PC-3 (cell line): ENCODE results near the gene SRSF10. TPM values are rescaled to one million over a fixed set of nuclear protein-coding genes. Genes with fewer than 3 reads are reported as not detected.

Experiments
- ATAC-seq: fragments of 200-7000 bp; cut with Tn5 transposase; 2 replicates; pipeline ENCODE4 v1.9.1; 2020; ENCODE audit warnings: mild to moderate bottlenecking, moderate library complexity
- BruUV-seq: library from RNA; stranded (reverse); fragments of 400-500 nt; replicated peaks from 2 replicates; lab custom pipeline; 2021; lab: Mats Ljungman, UMichigan
- CTCF ChIA-PET: fragments of 300-600 bp; sonication (Branson Sonifier 250); formaldehyde crosslinking; loops from one replicate; lab custom pipeline; 2022; ENCODE audit warnings: antibody characterized with exemption; lab: Charles Lee
- POLR2A ChIA-PET: fragments of 300-600 bp; sonication (Branson Sonifier 250); formaldehyde crosslinking; loops from one replicate; lab custom pipeline; 2022; ENCODE audit warnings: antibody characterized with exemption; ENCODE audit not compliant: unreplicated experiment; lab: Charles Lee
- DNase-seq: peaks from one replicate; pipeline ENCODE4 v3.0.0-alpha.2; 2015
- H2AFZ ChIP-seq: fragments of 300-600 bp; sonication (generic); 2 replicates; pipeline ENCODE4 v1.6.0; 2016; ENCODE audit warnings: antibody characterized with exemption, low read length
- H3F3A ChIP-seq: fragments of 300-600 bp; sonication (generic); one replicate; pipeline ENCODE4 v1.6.0; 2017; ENCODE audit warnings: antibody characterized with exemption, low read length, control low read depth, mild to moderate bottlenecking; ENCODE audit not compliant: unreplicated experiment
- H3K27ac ChIP-seq: fragments of 300-600 bp; sonication (generic); 2 replicates; pipeline ENCODE4 v1.5.1; 2016; ENCODE audit warnings: mild to moderate bottlenecking, low read length
- H3K27me3 ChIP-seq: fragments of 300-600 bp; sonication (generic); 2 replicates; pipeline ENCODE4 v1.6.1; 2016; ENCODE audit warnings: low read length, mixed read lengths
- H3K36me3 ChIP-seq: fragments of 300-600 bp; sonication (generic); 2 replicates; pipeline ENCODE4 v1.6.1; 2016; ENCODE audit warnings: low read depth, mixed run types, low read length, mixed read lengths
- H3K4me1 ChIP-seq: fragments of 300-600 bp; sonication (generic); 2 replicates; pipeline ENCODE4 v1.5.1; 2016; ENCODE audit warnings: low read length; ENCODE audit not compliant: insufficient read depth
- H3K4me2 ChIP-seq: fragments of 300-600 bp; sonication (generic); 2 replicates; pipeline ENCODE4 v1.6.0; 2016; ENCODE audit warnings: low read length
- H3K4me3 ChIP-seq: fragments of 300-600 bp; sonication (generic); 2 replicates; pipeline ENCODE4 v1.5.1; 2016; ENCODE audit warnings: mild to moderate bottlenecking, low read length, mixed read lengths
- H3K79me2 ChIP-seq: fragments of 300-600 bp; sonication (generic); 2 replicates; pipeline ENCODE4 v1.6.1; 2017; ENCODE audit warnings: low read length, mixed read lengths
- H3K9ac ChIP-seq: fragments of 300-600 bp; sonication (generic); 2 replicates; pipeline ENCODE4 v1.6.0; 2016; ENCODE audit warnings: mild to moderate bottlenecking, low read length
- H3K9me2 ChIP-seq: fragments of 300-600 bp; sonication (generic); replicated peaks from 2 replicates; pipeline ENCODE4 v1.6.1; 2016; ENCODE audit warnings: mixed run types, low read length, mixed read lengths
- H3K9me3 ChIP-seq: fragments of 300-600 bp; sonication (generic); 2 replicates; pipeline ENCODE4 v1.6.1; 2016; ENCODE audit warnings: low read length, mixed read lengths
- H4K20me1 ChIP-seq: fragments of 300-600 bp; sonication (generic); 2 replicates; pipeline ENCODE4 v1.6.1; 2016; ENCODE audit warnings: low read length, mixed read lengths
- CTCF ChIP-seq: fragments of 300-600 bp; sonication (generic); conservative IDR thresholded peaks from 2 replicates; pipeline ENCODE4 v1.5.1; 2017; ENCODE audit warnings: antibody characterized with exemption, low read depth, mild to moderate bottlenecking, low read length
- EZH2 ChIP-seq: fragments of 300-600 bp; sonication (generic); IDR thresholded peaks from one replicate; pipeline ENCODE4 v1.6.1; 2017; ENCODE audit warnings: antibody characterized with exemption, mild to moderate bottlenecking, low read length; ENCODE audit not compliant: unreplicated experiment
- EZH2phosphoT487 ChIP-seq: fragments of 300-600 bp; sonication (generic); IDR thresholded peaks from 2 replicates; pipeline ENCODE4 v1.6.1; 2018; ENCODE audit warnings: mild to moderate bottlenecking, antibody characterized with exemption, low read length, borderline replicate concordance
- intact Hi-C: fragments of 100-400 bp; cut with micrococcal nuclease; formaldehyde crosslinking; loops from 2 replicates; pipeline ENCODE4 v1.9.0; 2023
- total RNA-seq: library from RNA; depleted of rRNA; stranded (reverse); fragments of >200 nt; gene quantifications from 2 replicates; pipeline ENCODE4 v1.2.3, GENCODE V29; 2014

The SRSF10 gene
- total RNA-seq, 1 experiment from 2014 or later = 109 TPM

DNA sequence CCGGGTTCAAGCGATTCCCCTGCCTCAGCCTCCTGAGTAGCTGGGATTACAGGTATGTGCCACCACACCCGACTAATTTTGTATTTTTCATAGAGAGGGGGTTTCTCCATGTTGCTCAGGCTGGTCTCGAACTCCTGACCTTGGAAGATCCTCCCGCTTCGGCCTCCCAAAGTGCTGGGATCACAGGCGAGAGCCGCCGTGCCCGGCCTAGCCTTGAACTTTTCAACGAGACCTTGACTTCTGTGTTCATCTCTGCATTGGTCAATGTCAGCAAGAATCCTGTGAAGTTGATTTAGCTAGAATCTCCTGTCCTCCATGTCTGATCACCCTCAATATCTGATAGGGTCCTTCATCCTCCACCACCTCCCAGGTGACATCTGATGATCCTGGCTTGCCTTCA, 55.5 kb downstream of the SRSF10 start:
- no peaks in the 10 kb centered on the region for H3F3A ChIP-seq

DNA sequence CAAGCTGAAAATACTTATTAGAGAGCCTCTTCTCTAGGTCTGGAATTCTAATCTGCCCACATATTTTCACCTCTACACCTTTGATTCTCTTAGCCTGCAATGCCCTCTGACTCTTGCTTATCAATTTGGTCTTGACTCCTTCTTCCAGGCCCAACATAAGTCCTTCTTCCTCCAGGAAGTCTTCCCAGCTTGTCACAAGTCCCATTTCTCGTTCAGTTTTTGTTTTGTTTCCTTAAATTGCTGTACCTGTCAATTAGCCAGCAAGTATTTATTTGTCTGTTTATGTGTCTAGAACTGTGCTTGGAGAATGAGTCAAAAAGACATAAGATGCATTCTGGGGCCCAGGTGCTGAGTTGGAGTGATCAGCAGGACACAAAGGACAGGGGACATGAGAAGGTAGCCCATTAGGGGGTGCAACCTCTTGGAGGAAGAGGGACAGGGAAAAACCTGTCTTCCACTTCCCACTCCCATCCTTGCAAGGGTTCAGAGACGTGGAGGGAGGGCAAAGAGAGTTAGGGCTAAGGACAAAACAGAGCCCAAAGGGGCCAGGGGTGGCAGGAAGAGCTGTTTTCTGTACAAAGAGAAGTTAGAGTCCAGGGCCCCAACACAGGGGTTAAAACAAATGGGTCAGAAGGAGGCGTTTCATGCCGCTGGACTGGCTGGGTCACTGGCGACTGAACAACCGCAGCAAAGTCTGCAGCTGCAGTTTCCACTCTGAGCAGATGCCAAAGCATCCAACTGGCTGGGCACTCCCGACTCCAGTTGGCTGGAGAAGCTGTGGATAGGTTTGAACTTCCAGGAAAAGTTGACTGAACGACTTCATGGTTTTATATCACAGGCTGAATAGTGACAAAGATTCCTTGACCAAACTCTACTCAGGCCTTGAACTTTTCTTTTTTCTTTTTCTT, 56.3 kb downstream of the SRSF10 start:
- H4K20me1 ChIP-seq = no peaks in the 10 kb centered on the region
- no peak overlapping the region for H3K4me2 ChIP-seq
- no peak overlapping the region for H2AFZ ChIP-seq
- ATAC-seq = no peak
- H3K9ac ChIP-seq = no peak overlapping the region
- H3K9me3 ChIP-seq = no peaks in the 10 kb centered on the region
- DNase-seq = no peak
- H3K9me2 ChIP-seq = no peaks in the 10 kb centered on the region
- no peaks in the 10 kb centered on the region for H3K27me3 ChIP-seq
- POLR2A ChIA-PET = interaction anchor here (0.7 kb wide), 1 partner anchor 144 kb away, joined by 3 read pairs; no protein-coding TSS in a partner anchor
- no TSS peak for BruUV-seq
- H3K36me3 ChIP-seq = no peaks in the 10 kb centered on the region
- peaks cover 24% of the 10 kb centered on the region for H3K4me1 ChIP-seq
- H3K79me2 ChIP-seq = no peaks in the 10 kb centered on the region
- CTCF ChIA-PET = no interaction called here
- no peak overlapping the region for H3K27ac ChIP-seq
- TF ChIP-seq EZH2 = no peak
- H3K4me3 ChIP-seq = no peak overlapping the region
- intact Hi-C loops = loop anchor here (5.0 kb wide), 1 partner anchor 33 kb away; the partner anchor contains the start of gene PNRC2
- no peaks in the 10 kb centered on the region for H3F3A ChIP-seq

More for the DNA sequence above, 55.5 kb downstream of the SRSF10 start:
- no peaks in the 10 kb centered on the region for H3K9me3 ChIP-seq
- ChIA-PET POLR2A (no interaction called here), CTCF (no interaction called here)
- H3K9me2 ChIP-seq = no peaks in the 10 kb centered on the region
- no peak overlapping the region for H3K27ac ChIP-seq
- DNase-seq (no peak), ATAC-seq (no peak)
- H3K27me3 ChIP-seq = no peaks in the 10 kb centered on the region
- H3K9ac ChIP-seq = no peak overlapping the region
- H2AFZ ChIP-seq = no peak overlapping the region
- no TSS peak for BruUV-seq
- no peak for TF ChIP-seq EZH2phosphoT487
- no peak for TF ChIP-seq CTCF
- no peak for TF ChIP-seq EZH2
- intact Hi-C loops = loop anchor here (5.0 kb wide), 1 partner anchor 33 kb away; the partner anchor contains the start of gene PNRC2
- no peaks in the 10 kb centered on the region for H3K36me3 ChIP-seq
- no peak overlapping the region for H3K4me3 ChIP-seq
- H3K4me1 ChIP-seq = peaks cover 24% of the 10 kb centered on the region
- H4K20me1 ChIP-seq = no peaks in the 10 kb centered on the region
- no peak overlapping the region for H3K4me2 ChIP-seq
- H3K79me2 ChIP-seq = no peaks in the 10 kb centered on the region

DNA sequence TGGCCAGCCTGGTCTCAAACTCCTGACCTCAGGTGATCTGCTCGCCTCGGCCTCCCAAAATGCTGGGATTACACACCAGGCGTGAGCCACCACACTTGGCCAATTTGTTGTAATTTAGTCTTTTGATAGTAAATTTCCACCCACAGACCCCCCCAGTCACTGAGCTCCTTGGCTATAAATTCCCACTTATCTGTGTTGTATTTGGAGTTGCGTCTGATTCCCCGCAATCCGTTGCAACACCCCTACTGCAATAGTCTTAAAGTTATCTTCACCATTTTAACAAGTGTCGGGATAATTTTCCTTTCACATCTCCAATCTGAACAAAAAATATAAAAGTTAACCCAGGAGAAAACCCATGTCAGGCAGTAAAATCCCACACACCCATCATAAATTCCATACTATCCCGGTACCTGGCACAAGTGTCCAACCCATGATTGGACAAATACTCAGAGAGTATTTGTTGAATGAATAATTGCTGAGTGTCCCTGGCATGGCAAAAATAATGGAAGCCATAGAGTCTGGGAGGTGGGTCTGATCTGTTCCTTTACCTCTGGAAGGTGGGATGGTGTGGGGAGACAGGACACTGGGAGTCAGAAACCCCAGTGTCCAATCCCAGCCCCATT, 57.7 kb downstream of the SRSF10 start:
- DNase-seq (peak; percentile 60), ATAC-seq (peak; percentile 73)
- peak overlapping the region; percentile 64 for H2AFZ ChIP-seq
- no peaks in the 10 kb centered on the region for H3K27me3 ChIP-seq
- no peak for TF ChIP-seq EZH2phosphoT487
- no peak for TF ChIP-seq EZH2
- no peak for TF ChIP-seq CTCF
- H3K27ac ChIP-seq = peak overlapping the region; percentile 61
- no peaks in the 10 kb centered on the region for H3K79me2 ChIP-seq
- no peaks in the 10 kb centered on the region for H3K9me3 ChIP-seq
- no peaks in the 10 kb centered on the region for H3K9me2 ChIP-seq
- CTCF ChIA-PET = no interaction called here
- BruUV-seq = no TSS peak
- no peaks in the 10 kb centered on the region for H4K20me1 ChIP-seq
- no peaks in the 10 kb centered on the region for H3K36me3 ChIP-seq
- POLR2A ChIA-PET = no interaction called here
- H3K4me2 ChIP-seq = peak overlapping the region; percentile 37
- no peak overlapping the region for H3K9ac ChIP-seq
- H3K4me1 ChIP-seq = peaks cover 24% of the 10 kb centered on the region
- no peaks in the 10 kb centered on the region for H3F3A ChIP-seq
- H3K4me3 ChIP-seq = no peak overlapping the region
- intact Hi-C loops = loop anchor here (5.0 kb wide), 1 partner anchor 35 kb away; the partner anchor contains the start of gene PNRC2
